Neural progenitor cell (in vitro differentiated cells): Measurements from ENCODE around the gene EXOC4. TPM values are rescaled to one million over a fixed set of nuclear protein-coding genes. Genes with fewer than 3 reads are reported as not detected.

Experiments used
- DNase-seq: peaks from one replicate; pipeline ENCODE4 v3.0.0-alpha.2; 2016; ENCODE audit warnings: low spot score
- H2AFZ ChIP-seq: fragments of 200-600 bp; sonication (generic); replicated peaks from 2 replicates; pipeline ENCODE4 v1.6.1; 2016; ENCODE audit warnings: antibody characterized with exemption
- H3F3A ChIP-seq: fragments of 200-600 bp; sonication (generic); 2 replicates; pipeline ENCODE4 v1.6.1; 2016; ENCODE audit warnings: antibody characterized with exemption, low read depth
- H3K27ac ChIP-seq: fragments of 200-600 bp; sonication (generic); 2 replicates; pipeline ENCODE4 v1.5.1; 2016; ENCODE audit warnings: mild to moderate bottlenecking
- H3K27me3 ChIP-seq: fragments of 200-600 bp; sonication (generic); 2 replicates; pipeline ENCODE4 v1.6.1; 2016; ENCODE audit warnings: mild to moderate bottlenecking, moderate library complexity
- H3K36me3 ChIP-seq: fragments of 200-600 bp; sonication (generic); 2 replicates; pipeline ENCODE4 v1.5.1; 2016
- H3K4me1 ChIP-seq: fragments of 200-600 bp; sonication (generic); 2 replicates; pipeline ENCODE4 v1.6.1; 2016; ENCODE audit warnings: mixed run types
- H3K4me2 ChIP-seq: fragments of 200-600 bp; sonication (generic); 2 replicates; pipeline ENCODE4 v1.6.1; 2016
- H3K4me3 ChIP-seq: fragments of 200-600 bp; sonication (generic); 2 replicates; pipeline ENCODE4 v1.5.1; 2016
- H3K79me2 ChIP-seq: fragments of 200-600 bp; sonication (generic); 2 replicates; pipeline ENCODE4 v1.6.1; 2016; ENCODE audit warnings: low read depth
- H3K9ac ChIP-seq: fragments of 200-600 bp; sonication (generic); 2 replicates; pipeline ENCODE4 v1.6.1; 2016
- H3K9me3 ChIP-seq: fragments of 200-600 bp; sonication (generic); 2 replicates; pipeline ENCODE4 v1.5.1; 2016; ENCODE audit warnings: low read depth
- H4K20me1 ChIP-seq: fragments of 200-600 bp; sonication (generic); 2 replicates; pipeline ENCODE4 v1.6.1; 2016; ENCODE audit warnings: low read depth
- H3K27ac Mint-ChIP-seq: 3 replicates; pipeline ENCODE4 v1.8.0; 2021; ENCODE audit warnings: mixed read lengths
- H3K27me3 Mint-ChIP-seq: 2 replicates; pipeline ENCODE4 v1.8.0; 2022; ENCODE audit warnings: low read depth, mild to moderate bottlenecking, inconsistent platforms, moderate library complexity, mixed read lengths; ENCODE audit not compliant: insufficient read depth
- H3K36me3 Mint-ChIP-seq: 3 replicates; pipeline ENCODE4 v1.8.0; 2021; ENCODE audit warnings: mixed read lengths
- H3K4me1 Mint-ChIP-seq: 3 replicates; pipeline ENCODE4 v1.8.0; 2021; ENCODE audit warnings: mixed read lengths
- H3K4me3 Mint-ChIP-seq: 3 replicates; pipeline ENCODE4 v1.8.0; 2021; ENCODE audit warnings: mild to moderate bottlenecking, moderate library complexity, mixed read lengths
- H3K9me3 Mint-ChIP-seq: 3 replicates; pipeline ENCODE4 v1.8.0; 2020; ENCODE audit warnings: mixed read lengths
- CTCF ChIP-seq: fragments of 200-600 bp; sonication (generic); IDR thresholded peaks from 2 replicates; pipeline ENCODE4 v1.5.1; 2017; ENCODE audit warnings: antibody characterized with exemption, mild to moderate bottlenecking
- EZH2 ChIP-seq: fragments of 200-600 bp; sonication (generic); IDR thresholded peaks from 2 replicates; pipeline ENCODE4 v1.6.1; 2017; ENCODE audit warnings: antibody characterized with exemption, mild to moderate bottlenecking, moderate library complexity
- EZH2phosphoT487 ChIP-seq: fragments of 200-600 bp; sonication (generic); IDR thresholded peaks from 2 replicates; pipeline ENCODE4 v1.6.1; 2017; ENCODE audit warnings: antibody characterized with exemption
- total RNA-seq: library from RNA; depleted of rRNA; stranded (reverse); fragments of >200 nt; gene quantifications from 2 replicates; pipeline ENCODE4 v1.2.3, GENCODE V29; 2015; ENCODE audit warnings: low replicate concordance

Gene EXOC4
- total RNA-seq, 1 donor from 2014 or later, result 129 TPM

- Histone ChIP-seq H3K4me1 (peaks cover 8% of the 10 kb centered on the region), H3K9ac (no peak overlapping the region), H3K4me3 (no peak overlapping the region), H3K4me2 (no peak overlapping the region), H3K27me3 (no peaks in the 10 kb centered on the region), H3K79me2 (no peaks in the 10 kb centered on the region), H4K20me1 (no peaks in the 10 kb centered on the region), H2AFZ (no peak overlapping the region), H3F3A (no peaks in the 10 kb centered on the region), H3K9me3 (no peaks in the 10 kb centered on the region), H3K36me3 (no peaks in the 10 kb centered on the region), H3K27ac (no peak overlapping the region)
- Mint-ChIP-seq H3K27ac (no peak overlapping the region), H3K27me3 (no peaks in the 10 kb centered on the region), H3K4me1 (peaks cover 21% of the 10 kb centered on the region), H3K9me3 (no peaks in the 10 kb centered on the region), H3K36me3 (no peaks in the 10 kb centered on the region), H3K4me3 (no peak overlapping the region)
- DNase-seq, result no peak
- no peak for TF ChIP-seq CTCF
- TF ChIP-seq EZH2, result no peak
- TF ChIP-seq EZH2phosphoT487, result no peak
These were observed 397.8 kb downstream of the EXOC4 start for GRCh38 chr7:133650487-133651300.

GRCh38 chr7:133652547-133652946 lies 399.7 kb downstream of the EXOC4 start:
- H3K9me3 ChIP-seq, result no peaks in the 10 kb centered on the region
- no peak overlapping the region for H3K4me3 ChIP-seq
- H3K27ac ChIP-seq, result no peak overlapping the region
- TF ChIP-seq EZH2phosphoT487 (no peak), CTCF (no peak), EZH2 (no peak)
- H3K4me1 Mint-ChIP-seq, result peaks cover 21% of the 10 kb centered on the region
- H3K27me3 ChIP-seq, result no peaks in the 10 kb centered on the region
- DNase-seq, result no peak
- no peak overlapping the region for H3K4me2 ChIP-seq
- no peaks in the 10 kb centered on the region for H4K20me1 ChIP-seq
- no peaks in the 10 kb centered on the region for H3K27me3 Mint-ChIP-seq
- no peaks in the 10 kb centered on the region for H3K79me2 ChIP-seq
- H2AFZ ChIP-seq, result no peak overlapping the region
- H3K27ac Mint-ChIP-seq, result no peak overlapping the region
- peaks cover 8% of the 10 kb centered on the region for H3K4me1 ChIP-seq
- no peaks in the 10 kb centered on the region for H3K36me3 ChIP-seq
- H3F3A ChIP-seq, result no peaks in the 10 kb centered on the region
- no peaks in the 10 kb centered on the region for H3K36me3 Mint-ChIP-seq
- no peak overlapping the region for H3K4me3 Mint-ChIP-seq
- H3K9ac ChIP-seq, result no peak overlapping the region
- H3K9me3 Mint-ChIP-seq, result no peaks in the 10 kb centered on the region

- no peaks in the 10 kb centered on the region for H3K27me3 ChIP-seq
- Mint-ChIP-seq H3K27ac (no peak overlapping the region), H3K4me1 (peaks cover 21% of the 10 kb centered on the region)
These were observed 401.7 kb downstream of the EXOC4 start for GRCh38 chr7:133654547-133654946.

More at GRCh38 chr7:133654547-133654946, 401.7 kb downstream of the EXOC4 start:
- H3K36me3 ChIP-seq, result no peaks in the 10 kb centered on the region
- no peak overlapping the region for H3K4me2 ChIP-seq
- no peak overlapping the region for H2AFZ ChIP-seq
- no peaks in the 10 kb centered on the region for H3K9me3 ChIP-seq
- Mint-ChIP-seq H3K27me3 (no peaks in the 10 kb centered on the region), H3K36me3 (no peaks in the 10 kb centered on the region), H3K9me3 (no peaks in the 10 kb centered on the region), H3K4me3 (no peak overlapping the region)
- H3K79me2 ChIP-seq, result no peaks in the 10 kb centered on the region
- no peaks in the 10 kb centered on the region for H4K20me1 ChIP-seq
- no peak for DNase-seq
- H3K4me1 ChIP-seq, result peaks cover 8% of the 10 kb centered on the region
- H3K27ac ChIP-seq, result no peak overlapping the region
- no peak overlapping the region for H3K9ac ChIP-seq
- no peak for TF ChIP-seq CTCF
- TF ChIP-seq EZH2, result no peak
- no peak for TF ChIP-seq EZH2phosphoT487
- no peaks in the 10 kb centered on the region for H3F3A ChIP-seq
- no peak overlapping the region for H3K4me3 ChIP-seq
